Measurements from ENCODE around the gene GDF11.

- TF ChIP-seq, protein P1, sequence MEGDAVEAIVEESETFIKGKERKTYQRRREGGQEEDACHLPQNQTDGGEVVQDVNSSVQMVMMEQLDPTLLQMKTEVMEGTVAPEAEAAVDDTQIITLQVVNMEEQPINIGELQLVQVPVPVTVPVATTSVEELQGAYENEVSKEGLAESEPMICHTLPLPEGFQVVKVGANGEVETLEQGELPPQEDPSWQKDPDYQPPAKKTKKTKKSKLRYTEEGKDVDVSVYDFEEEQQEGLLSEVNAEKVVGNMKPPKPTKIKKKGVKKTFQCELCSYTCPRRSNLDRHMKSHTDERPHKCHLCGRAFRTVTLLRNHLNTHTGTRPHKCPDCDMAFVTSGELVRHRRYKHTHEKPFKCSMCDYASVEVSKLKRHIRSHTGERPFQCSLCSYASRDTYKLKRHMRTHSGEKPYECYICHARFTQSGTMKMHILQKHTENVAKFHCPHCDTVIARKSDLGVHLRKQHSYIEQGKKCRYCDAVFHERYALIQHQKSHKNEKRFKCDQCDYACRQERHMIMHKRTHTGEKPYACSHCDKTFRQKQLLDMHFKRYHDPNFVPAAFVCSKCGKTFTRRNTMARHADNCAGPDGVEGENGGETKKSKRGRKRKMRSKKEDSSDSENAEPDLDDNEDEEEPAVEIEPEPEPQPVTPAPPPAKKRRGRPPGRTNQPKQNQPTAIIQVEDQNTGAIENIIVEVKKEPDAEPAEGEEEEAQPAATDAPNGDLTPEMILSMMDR (IDR thresholded peaks at IDR 0.05), result no peak
- no peak for TF ChIP-seq POLR2A (IDR thresholded peaks at IDR 0.05)
These were observed 9.8 kb upstream of the GDF11 start for GRCh38 chr12:55733021-55733555.

All from uterus (tissue), 2 donors.